GM23338 (cell line): ENCODE measurements around the gene DMRTA2. TPM values are rescaled to one million over a fixed set of nuclear protein-coding genes. Genes with fewer than 3 reads are reported as not detected.

Experiments used
- ATAC-seq: fragments of 200-7000 bp; cut with Tn5 transposase; 3 replicates; pipeline ENCODE4 v1.9.1; 2020
- DNase-seq: peaks from one replicate; pipeline ENCODE4 v3.0.0-alpha.2; 2015; ENCODE audit warnings: low spot score
- H2AFZ ChIP-seq: fragments of 200-600 bp; sonication (generic); 2 replicates; pipeline ENCODE4 v1.8.0; 2016; ENCODE audit warnings: antibody characterized with exemption, mild to moderate bottlenecking, moderate library complexity
- H3F3A ChIP-seq: fragments of 200-600 bp; sonication (generic); replicated peaks from 2 replicates; pipeline ENCODE4 v1.8.0; 2017; ENCODE audit warnings: antibody characterized with exemption, mixed run types, low read depth
- H3K27ac ChIP-seq: fragments of 200-600 bp; sonication (generic); 2 replicates; pipeline ENCODE4 v1.6.1; 2016; ENCODE audit warnings: low read depth
- H3K27me3 ChIP-seq: fragments of 200-600 bp; sonication (generic); 2 replicates; pipeline ENCODE4 v1.8.0; 2016; ENCODE audit warnings: mild to moderate bottlenecking, mixed run types, moderate library complexity; ENCODE audit not compliant: insufficient read depth
- H3K36me3 ChIP-seq: fragments of 200-600 bp; sonication (generic); 2 replicates; pipeline ENCODE4 v1.8.0; 2016; ENCODE audit warnings: mild to moderate bottlenecking; ENCODE audit not compliant: insufficient read depth
- H3K4me1 ChIP-seq: fragments of 200-600 bp; sonication (generic); 2 replicates; pipeline ENCODE4 v1.8.0; 2016; ENCODE audit warnings: mild to moderate bottlenecking, moderate library complexity; ENCODE audit not compliant: insufficient read depth
- H3K4me2 ChIP-seq: fragments of 200-600 bp; sonication (generic); 2 replicates; pipeline ENCODE4 v1.7.1; 2017; ENCODE audit warnings: mixed run types
- H3K4me3 ChIP-seq: fragments of 200-600 bp; sonication (generic); 2 replicates; pipeline ENCODE4 v1.6.1; 2016; ENCODE audit warnings: mixed run types
- H3K79me2 ChIP-seq: fragments of 200-600 bp; sonication (generic); replicated peaks from 2 replicates; pipeline ENCODE4 v1.8.0; 2017; ENCODE audit warnings: mild to moderate bottlenecking; ENCODE audit not compliant: insufficient read depth
- H3K9me2 ChIP-seq: fragments of 200-600 bp; sonication (generic); 2 replicates; pipeline ENCODE4 v1.8.0; 2017; ENCODE audit not compliant: insufficient read depth
- H4K20me1 ChIP-seq: fragments of 200-600 bp; sonication (generic); replicated peaks from 2 replicates; pipeline ENCODE4 v1.8.0; 2017; ENCODE audit warnings: mild to moderate bottlenecking; ENCODE audit not compliant: insufficient read depth
- H3K27ac Mint-ChIP-seq: 2 replicates; pipeline ENCODE4 v1.8.0; 2020; ENCODE audit warnings: inconsistent platforms, mild to moderate bottlenecking, moderate library complexity, mixed read lengths
- H3K27me3 Mint-ChIP-seq: 3 replicates; pipeline ENCODE4 v1.8.0; 2022; ENCODE audit warnings: low read depth, mild to moderate bottlenecking, moderate library complexity, mixed read lengths, inconsistent platforms; ENCODE audit not compliant: insufficient read depth, poor library complexity
- H3K36me3 Mint-ChIP-seq: 3 replicates; pipeline ENCODE4 v1.8.0; 2021; ENCODE audit warnings: low read depth, mild to moderate bottlenecking, inconsistent platforms, moderate library complexity, mixed read lengths
- H3K4me1 Mint-ChIP-seq: 3 replicates; pipeline ENCODE4 v1.8.0; 2020; ENCODE audit warnings: mild to moderate bottlenecking, inconsistent platforms, mixed read lengths
- H3K4me3 Mint-ChIP-seq: 3 replicates; pipeline ENCODE4 v1.8.0; 2021; ENCODE audit warnings: moderate library complexity, mild to moderate bottlenecking, inconsistent platforms, mixed read lengths
- H3K9me3 Mint-ChIP-seq: 3 replicates; pipeline ENCODE4 v1.8.0; 2020; ENCODE audit warnings: moderate library complexity, mild to moderate bottlenecking, inconsistent platforms, mixed read lengths
- CREB1 ChIP-seq: fragments of 250-450 bp; sonication (Bioruptor Pico); IDR thresholded peaks from 2 replicates; pipeline ENCODE4 v1.5.0; 2020; ENCODE audit warnings: low read depth, mild to moderate bottlenecking, moderate library complexity
- CTCF ChIP-seq, 2 experiments: fragments of 200-600 bp in 1 of 2; sonication (generic) in 1 of 2; conservative IDR thresholded peaks; 2 replicates each; pipeline versions ENCODE4 v1.5.1 to v1.6.1; 2016 to 2017; ENCODE audit warnings: antibody characterized with exemption in 2 of 2, low read depth in 2 of 2, mild to moderate bottlenecking in 2 of 2, moderate library complexity in 1 of 2
- ETS1 ChIP-seq: IDR thresholded peaks from 2 replicates; pipeline ENCODE4 v1.6.1; 2016; ENCODE audit warnings: antibody characterized with exemption
- EZH2 ChIP-seq: fragments of 200-600 bp; sonication (generic); IDR thresholded peaks from one replicate; pipeline ENCODE4 v1.8.0; 2017; ENCODE audit warnings: antibody characterized with exemption, mild to moderate bottlenecking, low read depth; ENCODE audit not compliant: unreplicated experiment
- EZH2phosphoT487 ChIP-seq: fragments of 200-600 bp; sonication (generic); IDR thresholded peaks from one replicate; pipeline ENCODE4 v1.8.1; 2018; ENCODE audit warnings: antibody characterized with exemption; ENCODE audit not compliant: unreplicated experiment
- JUNB ChIP-seq: IDR thresholded peaks from one replicate; pipeline ENCODE4 v1.6.1; 2016; ENCODE audit warnings: antibody characterized with exemption; ENCODE audit not compliant: unreplicated experiment
- NANOG ChIP-seq: IDR thresholded peaks from 2 replicates; pipeline ENCODE4 v1.6.1; 2016; ENCODE audit warnings: antibody characterized with exemption, borderline replicate concordance
- POLR2AphosphoS5 ChIP-seq: IDR thresholded peaks from 2 replicates; pipeline ENCODE4 v1.6.1; 2016; ENCODE audit warnings: antibody characterized with exemption, low read depth
- ZNF114 ChIP-seq: fragments of 250-450 bp; sonication (Bioruptor Pico); IDR thresholded peaks from 2 replicates; pipeline ENCODE4 v1.5.0; 2020; ENCODE audit warnings: mild to moderate bottlenecking, moderate library complexity
- ZNF331 ChIP-seq: fragments of 250-450 bp; sonication (Bioruptor Pico); IDR thresholded peaks from 2 replicates; pipeline ENCODE4 v1.5.0; 2020; ENCODE audit warnings: low read depth, mild to moderate bottlenecking, moderate library complexity
- ZNF462 ChIP-seq: fragments of 250-450 bp; sonication (Bioruptor Pico); IDR thresholded peaks from 2 replicates; pipeline ENCODE4 v1.5.0; 2020; ENCODE audit warnings: mild to moderate bottlenecking, moderate library complexity
- polyA plus RNA-seq: library from polyadenylated mRNA; unstranded; fragments of >200 nt; fragmentation: Nextera tagmentation; extraction: Ambion mirVana; gene quantifications from 2 replicates; pipeline ENCODE4 v1.2.1, GENCODE V29; 2016
- total RNA-seq: library from RNA; depleted of rRNA; stranded (reverse); fragments of >200 nt; shearing (Covaris generic); gene quantifications from 2 replicates; pipeline ENCODE4 v1.2.3, GENCODE V29; 2014
- TF ChIP-seq, protein P1 (sequence below): IDR thresholded peaks from one replicate; pipeline ENCODE4 v1.6.1; 2018; ENCODE audit warnings: antibody characterized with exemption; ENCODE audit not compliant: unreplicated experiment

Gene DMRTA2
- total and polyA plus RNA-seq, 2 experiments from 2014 or later = 0.07 TPM; not detected in 1

- no peaks in the 10 kb centered on the region; the same call in 1 of the 2 replicates for H3K4me1 ChIP-seq
- no peak overlapping the region for H3K4me3 ChIP-seq
- no peaks in the 10 kb centered on the region for H3K36me3 ChIP-seq
- TF ChIP-seq EZH2 = no peak
- TF ChIP-seq, protein P1, sequence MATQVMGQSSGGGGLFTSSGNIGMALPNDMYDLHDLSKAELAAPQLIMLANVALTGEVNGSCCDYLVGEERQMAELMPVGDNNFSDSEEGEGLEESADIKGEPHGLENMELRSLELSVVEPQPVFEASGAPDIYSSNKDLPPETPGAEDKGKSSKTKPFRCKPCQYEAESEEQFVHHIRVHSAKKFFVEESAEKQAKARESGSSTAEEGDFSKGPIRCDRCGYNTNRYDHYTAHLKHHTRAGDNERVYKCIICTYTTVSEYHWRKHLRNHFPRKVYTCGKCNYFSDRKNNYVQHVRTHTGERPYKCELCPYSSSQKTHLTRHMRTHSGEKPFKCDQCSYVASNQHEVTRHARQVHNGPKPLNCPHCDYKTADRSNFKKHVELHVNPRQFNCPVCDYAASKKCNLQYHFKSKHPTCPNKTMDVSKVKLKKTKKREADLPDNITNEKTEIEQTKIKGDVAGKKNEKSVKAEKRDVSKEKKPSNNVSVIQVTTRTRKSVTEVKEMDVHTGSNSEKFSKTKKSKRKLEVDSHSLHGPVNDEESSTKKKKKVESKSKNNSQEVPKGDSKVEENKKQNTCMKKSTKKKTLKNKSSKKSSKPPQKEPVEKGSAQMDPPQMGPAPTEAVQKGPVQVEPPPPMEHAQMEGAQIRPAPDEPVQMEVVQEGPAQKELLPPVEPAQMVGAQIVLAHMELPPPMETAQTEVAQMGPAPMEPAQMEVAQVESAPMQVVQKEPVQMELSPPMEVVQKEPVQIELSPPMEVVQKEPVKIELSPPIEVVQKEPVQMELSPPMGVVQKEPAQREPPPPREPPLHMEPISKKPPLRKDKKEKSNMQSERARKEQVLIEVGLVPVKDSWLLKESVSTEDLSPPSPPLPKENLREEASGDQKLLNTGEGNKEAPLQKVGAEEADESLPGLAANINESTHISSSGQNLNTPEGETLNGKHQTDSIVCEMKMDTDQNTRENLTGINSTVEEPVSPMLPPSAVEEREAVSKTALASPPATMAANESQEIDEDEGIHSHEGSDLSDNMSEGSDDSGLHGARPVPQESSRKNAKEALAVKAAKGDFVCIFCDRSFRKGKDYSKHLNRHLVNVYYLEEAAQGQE = no peak
- TF ChIP-seq ETS1 = no peak
- no peak for TF ChIP-seq ZNF331 (CRISPR knock-in tag)
- no peak for TF ChIP-seq ZNF462 (CRISPR knock-in tag)
- TF ChIP-seq JUNB = no peak
- TF ChIP-seq CTCF (conservative IDR thresholded peaks at IDR 0.05; ENCODE audit: low read depth in 2 of 2) = no peak
- TF ChIP-seq NANOG = no peak
- no peak for TF ChIP-seq CREB1
- TF ChIP-seq EZH2phosphoT487 = no peak
- no peak for TF ChIP-seq ZNF114 (CRISPR knock-in tag)
- no peak for TF ChIP-seq POLR2AphosphoS5
- H3K79me2 ChIP-seq = no peaks in the 10 kb centered on the region
- peaks cover 16% of the 10 kb centered on the region for H3K27me3 ChIP-seq
- ATAC-seq (no peak), DNase-seq (peak; percentile 48)
- H3K4me2 ChIP-seq = no peak overlapping the region
- peaks cover 9% of the 10 kb centered on the region for H3K9me2 ChIP-seq
- no peaks in the 10 kb centered on the region for H3F3A ChIP-seq
- Mint-ChIP-seq H3K4me3 (no peak overlapping the region), H3K36me3 (peaks cover 3% of the 10 kb centered on the region; the same call in 1 of the 3 replicates), H3K4me1 (peaks cover 4% of the 10 kb centered on the region; the same call in 1 of the 3 replicates), H3K9me3 (peaks cover 24% of the 10 kb centered on the region; the same call in 2 of the 3 replicates), H3K27ac (no peak overlapping the region), H3K27me3 (peaks cover 19% of the 10 kb centered on the region)
- H3K27ac ChIP-seq = no peak overlapping the region
- H4K20me1 ChIP-seq = no peaks in the 10 kb centered on the region
- H2AFZ ChIP-seq = no peak overlapping the region
These were observed 51.5 kb downstream of the DMRTA2 start for GRCh38 chr1:50371749-50372148.
